B cell (primary cell): ENCODE data around the gene ARHGEF3. TPM values are rescaled to one million over a fixed set of nuclear protein-coding genes. Genes with fewer than 3 reads are reported as not detected.

Source experiments
- ATAC-seq: fragments of 200-7000 bp; cut with Tn5 transposase; one replicate; pipeline ENCODE4 v1.10.0; 2021; ENCODE audit warnings: low read depth, mild to moderate bottlenecking, moderate number of reproducible peaks, moderate library complexity
- CTCF ChIA-PET: fragments of 350-600 bp; sonication (Branson Sonifier 250); formaldehyde crosslinking; loops from one replicate; lab custom pipeline; 2021; ENCODE audit warnings: antibody characterized with exemption, inconsistent platforms; lab: Charles Lee
- POLR2A ChIA-PET: fragments of 350-600 bp; sonication (Branson Sonifier 250); formaldehyde crosslinking; loops from one replicate; lab custom pipeline; 2021; ENCODE audit warnings: antibody characterized with exemption; lab: Charles Lee
- DNase-seq: peaks from one replicate; pipeline ENCODE4 v3.0.0; 2013
- H2AFZ ChIP-seq: 2 replicates; pipeline ENCODE4 v1.6.1; 2012; ENCODE audit warnings: mild to moderate bottlenecking, low read depth, low read length; ENCODE audit not compliant: insufficient read depth, poor library complexity, severe bottlenecking
- H3K27ac ChIP-seq, 2 donors: 1 replicate in 1 of 2; 2 replicates in 1 of 2; pipeline ENCODE4 v1.5.1; 2012 to 2013; ENCODE audit warnings: low read length in 2 of 2, mild to moderate bottlenecking in 2 of 2, moderate library complexity in 1 of 2
- H3K27me3 ChIP-seq, 4 experiments: fragments of 200-600 bp in 1 of 4; sonication (generic) in 1 of 4; replicated peaks in 1 of 4; 1 replicate in 2 of 4; 2 replicates in 2 of 4; pipeline versions ENCODE4 v1.6.1 to v1.7.0; 2013 to 2016; ENCODE audit warnings: low read length in 3 of 4, mild to moderate bottlenecking in 2 of 4, mixed read lengths in 1 of 4, moderate library complexity in 1 of 4; ENCODE audit not compliant: insufficient read depth in 4 of 4, control insufficient read depth in 3 of 4; ENCODE audit errors: control extremely low read depth in 1 of 4
- H3K36me3 ChIP-seq, 2 experiments: replicated peaks in 1 of 2; 1 replicate in 1 of 2; 2 replicates in 1 of 2; pipeline versions ENCODE4 v1.6.1 to v1.7.1; 2013; ENCODE audit warnings: low read length in 1 of 2; ENCODE audit not compliant: insufficient read depth in 2 of 2, control insufficient read depth in 1 of 2; ENCODE audit errors: control extremely low read depth in 1 of 2, extremely low read depth in 1 of 2
- H3K4me1 ChIP-seq, 2 donors: fragments of 200-600 bp in 1 of 2; sonication (generic) in 1 of 2; 1 replicate in 1 of 2; 2 replicates in 1 of 2; pipeline versions ENCODE4 v1.5.1 to v1.6.1; 2013 to 2017; ENCODE audit warnings: low read length in 2 of 2; ENCODE audit not compliant: control insufficient read depth in 2 of 2, insufficient read depth in 2 of 2
- H3K4me2 ChIP-seq: replicated peaks from 2 replicates; pipeline ENCODE3; 2012; ENCODE audit warnings: mild to moderate bottlenecking, low read depth, low read length; ENCODE audit not compliant: poor library complexity, severe bottlenecking
- H3K4me3 ChIP-seq, 5 experiments: fragments of 200-600 bp in 1 of 5; sonication (generic) in 1 of 5; 1 replicate in 3 of 5; 2 replicates in 2 of 5; pipeline versions ENCODE4 v1.5.1 to v1.7.0; 2011 to 2016; ENCODE audit warnings: low read length in 4 of 5, mild to moderate bottlenecking in 4 of 5, low read depth in 2 of 5, control low read depth in 1 of 5, moderate library complexity in 1 of 5; ENCODE audit not compliant: insufficient read depth in 1 of 5; ENCODE audit errors: control extremely low read depth in 1 of 5, extremely low read depth in 1 of 5
- H3K79me2 ChIP-seq: fragments of 200-600 bp; sonication (generic); one replicate; pipeline ENCODE4 v1.6.0; 2016; ENCODE audit warnings: low read length; ENCODE audit not compliant: control insufficient read depth, insufficient read depth
- H3K9ac ChIP-seq: fragments of 200-600 bp; sonication (generic); 2 replicates; pipeline ENCODE4 v1.6.1; 2017; ENCODE audit warnings: mild to moderate bottlenecking, low read length, moderate library complexity
- H3K9me3 ChIP-seq, 3 donors: one replicate each; pipeline versions ENCODE4 v1.6.1 to v1.7.1; 2013; ENCODE audit warnings: low read length in 2 of 3; ENCODE audit not compliant: control insufficient read depth in 2 of 3, insufficient read depth in 1 of 3; ENCODE audit errors: control extremely low read depth in 1 of 3
- H4K20me1 ChIP-seq: 2 replicates; pipeline ENCODE4 v1.6.0; 2012; ENCODE audit warnings: mild to moderate bottlenecking, low read length; ENCODE audit not compliant: insufficient read depth, control insufficient read depth, poor library complexity, severe bottlenecking
- H3K27ac Mint-ChIP-seq: one replicate; pipeline ENCODE4 v1.8.0; 2021; ENCODE audit warnings: mixed read lengths
- H3K27me3 Mint-ChIP-seq: one replicate; pipeline ENCODE4 v1.8.0; 2021; ENCODE audit warnings: mixed read lengths
- H3K4me1 Mint-ChIP-seq: one replicate; pipeline ENCODE4 v1.8.0; 2021; ENCODE audit warnings: mixed read lengths
- H3K4me3 Mint-ChIP-seq: one replicate; pipeline ENCODE4 v1.8.0; 2021; ENCODE audit warnings: mixed read lengths
- H3K9me3 Mint-ChIP-seq: one replicate; pipeline ENCODE4 v1.8.0; 2022; ENCODE audit warnings: mixed read lengths; ENCODE audit not compliant: insufficient read depth
- EZH2 ChIP-seq: IDR thresholded peaks from 2 replicates; pipeline ENCODE4 v1.6.1; 2012; ENCODE audit warnings: borderline replicate concordance, low read depth, mild to moderate bottlenecking, moderate library complexity, low read length; ENCODE audit not compliant: insufficient read depth, poor library complexity, severe bottlenecking
- WGBS: methylation state at CpG from one replicate; pipeline ENCODE4 v1.1.5; 2013; ENCODE audit warnings: missing lambda C conversion rate; ENCODE audit not compliant: insufficient coverage; 5-methylcytosine and 5-hydroxymethylcytosine counted together
- intact Hi-C: fragments of 100-400 bp; cut with micrococcal nuclease; formaldehyde crosslinking; loops from one replicate; pipeline ENCODE4 v1.10.0; 2022
- polyA plus RNA-seq: library from polyadenylated mRNA; depleted of rRNA; stranded (reverse); fragments of >200 nt; gene quantifications from 2 replicates; pipeline ENCODE4 v1.2.3, GENCODE V29; 2012
- total RNA-seq, 2 donors: library from RNA; stranded (reverse); fragments of 120-200 nt in 1 of 2; gene quantifications; 1 replicate in 1 of 2; 2 replicates in 1 of 2; pipeline versions ENCODE4 v1.2.3 to v1.2.4, GENCODE V29; 2013 to 2022
- TF ChIP-seq, protein P1 (sequence below): fragments of 200-600 bp; IDR thresholded peaks from one replicate; pipeline ENCODE4 v1.8.0; 2022; ENCODE audit warnings: antibody characterized with exemption, mild to moderate bottlenecking

ARHGEF3 gene
- total and polyA plus RNA-seq, 2 donors (not counting 1 experiment from before 2014, with no cell fraction given): 30.8 to 33.5 TPM

DNA sequence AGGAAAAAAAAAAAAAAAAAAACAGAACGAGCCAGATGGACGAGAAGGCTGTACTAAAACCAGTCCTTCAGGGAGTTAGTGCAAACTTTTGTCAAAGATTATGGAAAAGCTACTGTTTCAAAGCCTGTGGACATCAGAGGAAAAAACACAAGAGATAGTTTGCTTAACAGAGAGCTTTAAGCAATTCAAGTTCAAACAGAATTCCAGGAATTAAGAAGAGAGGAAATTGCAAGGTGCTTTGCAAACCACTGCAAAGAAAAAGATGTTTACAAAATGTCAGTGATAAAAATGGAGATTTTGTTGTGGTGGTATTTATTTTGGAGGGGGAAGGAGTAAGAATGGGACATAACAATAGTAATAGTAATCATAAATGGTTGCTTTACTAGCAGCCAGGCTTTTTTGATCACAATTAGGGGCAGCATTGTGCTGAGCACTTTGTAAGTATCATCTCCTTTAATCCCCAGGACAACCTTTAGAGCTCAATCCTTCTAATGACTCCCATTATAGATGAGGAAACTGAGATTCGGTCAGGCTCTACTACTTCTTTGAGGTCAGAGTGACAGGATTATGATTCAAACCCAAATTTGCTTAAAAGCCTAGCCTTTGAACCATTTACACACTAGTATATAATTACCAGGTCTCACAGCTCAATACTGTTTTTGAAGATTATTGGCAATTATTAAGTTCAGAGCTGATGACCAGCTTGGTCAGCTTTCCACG lies 22.4 kb upstream of the ARHGEF3 start:
- Histone ChIP-seq H3K36me3 (no peaks in the 10 kb centered on the region), H3K27me3 (peaks cover 0 to 2% (median 0%) of the 10 kb centered on the region in 4 experiments), H2AFZ (no peak overlapping the region), H3K4me3 (no peak overlapping the region), H3K4me1 (no peaks in the 10 kb centered on the region), H4K20me1 (no peaks in the 10 kb centered on the region), H3K9me3 (no peaks in the 10 kb centered on the region), H3K27ac (no peak overlapping the region), H3K4me2 (no peak overlapping the region), H3K9ac (no peak overlapping the region), H3K79me2 (no peaks in the 10 kb centered on the region)
- ATAC-seq: no peak
- no peak for DNase-seq
- no peak overlapping the region for H3K27ac Mint-ChIP-seq
- no peaks in the 10 kb centered on the region for H3K9me3 Mint-ChIP-seq
- 40% methylated on average over 1 of the region's 4 CpGs for WGBS
- no peaks in the 10 kb centered on the region for H3K4me1 Mint-ChIP-seq
- CTCF ChIA-PET: interaction anchor here (0.7 kb wide), 1 partner anchor 121 kb away, joined by 3 read pairs; no protein-coding TSS in a partner anchor
- POLR2A ChIA-PET: interaction anchor here (0.7 kb wide), 2 partner anchors 19 to 147 kb away, joined by 6 to 7 read pairs; no protein-coding TSS in a partner anchor
- H3K4me3 Mint-ChIP-seq: no peak overlapping the region
- H3K27me3 Mint-ChIP-seq: no peaks in the 10 kb centered on the region
- no peak for TF ChIP-seq EZH2
- TF ChIP-seq, protein P1, sequence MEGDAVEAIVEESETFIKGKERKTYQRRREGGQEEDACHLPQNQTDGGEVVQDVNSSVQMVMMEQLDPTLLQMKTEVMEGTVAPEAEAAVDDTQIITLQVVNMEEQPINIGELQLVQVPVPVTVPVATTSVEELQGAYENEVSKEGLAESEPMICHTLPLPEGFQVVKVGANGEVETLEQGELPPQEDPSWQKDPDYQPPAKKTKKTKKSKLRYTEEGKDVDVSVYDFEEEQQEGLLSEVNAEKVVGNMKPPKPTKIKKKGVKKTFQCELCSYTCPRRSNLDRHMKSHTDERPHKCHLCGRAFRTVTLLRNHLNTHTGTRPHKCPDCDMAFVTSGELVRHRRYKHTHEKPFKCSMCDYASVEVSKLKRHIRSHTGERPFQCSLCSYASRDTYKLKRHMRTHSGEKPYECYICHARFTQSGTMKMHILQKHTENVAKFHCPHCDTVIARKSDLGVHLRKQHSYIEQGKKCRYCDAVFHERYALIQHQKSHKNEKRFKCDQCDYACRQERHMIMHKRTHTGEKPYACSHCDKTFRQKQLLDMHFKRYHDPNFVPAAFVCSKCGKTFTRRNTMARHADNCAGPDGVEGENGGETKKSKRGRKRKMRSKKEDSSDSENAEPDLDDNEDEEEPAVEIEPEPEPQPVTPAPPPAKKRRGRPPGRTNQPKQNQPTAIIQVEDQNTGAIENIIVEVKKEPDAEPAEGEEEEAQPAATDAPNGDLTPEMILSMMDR: no peak
- intact Hi-C loops: no loop called here

DNA sequence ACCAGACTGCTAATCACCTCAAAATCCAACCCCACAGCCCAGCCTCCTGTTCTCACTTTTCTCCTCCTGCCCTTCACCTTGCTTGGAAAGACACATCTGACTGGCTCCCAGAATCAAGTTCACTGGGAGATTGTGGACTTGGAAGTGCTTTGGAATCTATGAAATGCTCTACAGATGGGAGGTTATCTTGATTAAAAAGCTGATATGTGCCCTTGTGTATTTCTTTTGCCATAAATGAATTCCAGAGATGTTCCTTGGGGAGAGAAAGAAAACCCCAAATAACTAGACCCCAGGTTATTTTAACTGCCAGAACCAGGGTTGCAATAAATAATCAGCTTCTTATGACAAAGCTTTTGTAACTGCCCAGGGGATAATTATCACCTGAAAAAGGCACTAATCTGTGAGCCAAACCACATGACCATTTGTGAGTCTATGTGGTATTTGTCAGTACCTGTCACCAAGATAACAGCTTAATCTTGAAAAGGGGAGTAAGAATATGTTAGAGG lies 21.7 kb upstream of the ARHGEF3 start:
- no peak overlapping the region for H3K4me3 Mint-ChIP-seq

More for the DNA sequence above, 21.7 kb upstream of the ARHGEF3 start:
- Histone ChIP-seq H3K4me3 (no peak overlapping the region), H2AFZ (no peak overlapping the region), H3K27me3 (peaks cover 0 to 2% (median 0%) of the 10 kb centered on the region in 4 experiments), H3K4me1 (no peaks in the 10 kb centered on the region), H3K9ac (no peak overlapping the region), H3K9me3 (no peaks in the 10 kb centered on the region), H3K4me2 (no peak overlapping the region), H3K36me3 (no peaks in the 10 kb centered on the region), H4K20me1 (no peaks in the 10 kb centered on the region), H3K79me2 (no peaks in the 10 kb centered on the region), H3K27ac (no peak overlapping the region)
- ChIA-PET CTCF (interaction anchor here (0.7 to 1.2 kb wide), 4 partner anchors 18 to 121 kb away, joined by 3 to 5 read pairs (median 3); no protein-coding TSS in a partner anchor), POLR2A (interaction anchor here (0.7 kb wide), 2 partner anchors 19 to 146 kb away, joined by 6 to 7 read pairs; no protein-coding TSS in a partner anchor)
- no peaks in the 10 kb centered on the region for H3K4me1 Mint-ChIP-seq
- no peak for DNase-seq
- no peaks in the 10 kb centered on the region for H3K9me3 Mint-ChIP-seq
- ATAC-seq: no peak
- intact Hi-C loops: no loop called here
- H3K27ac Mint-ChIP-seq: no peak overlapping the region
- no peaks in the 10 kb centered on the region for H3K27me3 Mint-ChIP-seq
- no peak for TF ChIP-seq EZH2
- TF ChIP-seq, protein P1: no peak
